CD4-positive, alpha-beta T cell treated with Interleukin-4 for 1 hour (primary cell): ENCODE measurements around the gene CNTF.
"Not testable (repeated sequence)": the region's sequence is repeated elsewhere in the genome, so short reads cannot be mapped to it uniquely, and the experiment has no call there.

ENCODE experiments used
- DNase-seq, 2 donors: peaks; one replicate each; pipeline ENCODE4 v3.0.0-alpha.2; 2020 to 2022

Gene CNTF, protein sequence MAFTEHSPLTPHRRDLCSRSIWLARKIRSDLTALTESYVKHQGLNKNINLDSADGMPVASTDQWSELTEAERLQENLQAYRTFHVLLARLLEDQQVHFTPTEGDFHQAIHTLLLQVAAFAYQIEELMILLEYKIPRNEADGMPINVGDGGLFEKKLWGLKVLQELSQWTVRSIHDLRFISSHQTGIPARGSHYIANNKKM

GRCh38 chr11:58622344-58622743 is at the start of gene CNTF:
CNTF (plus strand) TSS chr11:58622665; CDS start chr11:58622753, 88 bp downstream.
- no peak for DNase-seq

- DNase-seq = not testable (repeated sequence)
Observed at GRCh38 chr11:58572906-58573305, 49.6 kb upstream of the CNTF start.

- peak; percentile 62 to 69 for DNase-seq
Observed at GRCh38 chr11:58573451-58574104, 48.9 kb upstream of the CNTF start.

- no peak for DNase-seq
Observed at GRCh38 chr11:58574881-58575280, 47.6 kb upstream of the CNTF start.

DNA sequence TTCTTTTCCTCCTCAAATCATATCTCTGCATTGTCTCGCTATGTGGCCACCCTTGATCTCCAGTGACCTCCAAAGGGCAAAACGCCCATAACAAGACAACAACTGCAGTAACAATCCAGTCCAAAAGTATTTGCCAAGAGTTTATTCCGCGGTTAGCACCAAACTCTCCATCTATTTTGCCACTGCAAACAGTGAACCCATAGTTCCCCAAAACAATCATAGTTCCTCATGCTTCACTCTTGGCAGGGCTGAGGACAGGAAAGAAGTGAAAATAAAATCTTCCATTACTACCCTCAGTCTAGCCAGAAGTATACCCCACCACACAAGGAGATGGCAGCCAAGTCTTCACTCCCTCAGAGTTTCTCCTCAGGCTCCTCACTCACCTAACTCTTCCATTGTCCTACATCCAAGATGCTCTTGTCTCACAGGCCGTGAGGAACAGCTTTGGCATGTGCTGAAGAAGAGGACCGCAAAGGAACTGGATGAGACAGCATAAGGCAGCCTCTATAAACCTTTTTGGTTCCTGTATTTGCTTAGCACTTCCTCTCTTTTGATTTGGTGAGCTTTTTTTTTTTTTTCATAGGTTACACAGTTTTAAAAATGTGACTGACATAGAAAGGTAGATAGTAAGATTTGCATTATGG is 47.0 kb upstream of the CNTF start, which contains the start of gene LPXN:
LPXN (minus strand) TSS at position 480 of the 644 bp plus-strand sequence; CDS start at position 396, 84 bp downstream.
- peak; percentile 73 to 79 for DNase-seq

GRCh38 chr11:58576887-58577471 is 45.5 kb upstream of the CNTF start:
- peak in 1 of 2 donors; percentile 50 for DNase-seq

DNA sequence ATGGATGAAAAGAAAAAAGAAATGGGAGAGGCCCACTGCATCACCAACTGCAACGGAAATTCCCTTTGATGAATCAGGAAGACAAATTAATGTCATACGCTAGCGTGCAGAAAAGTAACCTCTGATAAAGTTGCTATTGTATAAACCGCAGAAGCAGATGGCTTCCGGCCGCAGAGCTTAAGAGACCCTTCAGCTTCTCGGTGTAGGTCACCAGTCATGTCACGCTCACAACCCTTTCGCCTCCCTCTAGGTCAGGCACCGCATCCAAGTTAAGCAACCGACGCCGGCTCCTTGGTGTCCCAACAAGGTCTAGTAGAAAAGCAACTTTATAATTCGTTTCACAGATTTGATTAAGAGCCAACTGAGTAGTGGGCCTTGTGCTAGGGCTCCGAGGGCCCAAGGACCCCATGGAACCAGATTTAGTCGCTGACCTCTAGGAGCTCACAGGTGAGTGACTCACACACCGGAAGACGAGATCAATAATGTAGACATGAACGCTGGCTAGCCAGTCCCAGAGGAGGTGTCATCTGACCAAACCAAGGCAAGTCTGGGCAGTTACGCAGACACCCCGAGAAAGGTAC is 44.8 kb upstream of the CNTF start:
- peak; percentile 89 to 90 for DNase-seq

DNA sequence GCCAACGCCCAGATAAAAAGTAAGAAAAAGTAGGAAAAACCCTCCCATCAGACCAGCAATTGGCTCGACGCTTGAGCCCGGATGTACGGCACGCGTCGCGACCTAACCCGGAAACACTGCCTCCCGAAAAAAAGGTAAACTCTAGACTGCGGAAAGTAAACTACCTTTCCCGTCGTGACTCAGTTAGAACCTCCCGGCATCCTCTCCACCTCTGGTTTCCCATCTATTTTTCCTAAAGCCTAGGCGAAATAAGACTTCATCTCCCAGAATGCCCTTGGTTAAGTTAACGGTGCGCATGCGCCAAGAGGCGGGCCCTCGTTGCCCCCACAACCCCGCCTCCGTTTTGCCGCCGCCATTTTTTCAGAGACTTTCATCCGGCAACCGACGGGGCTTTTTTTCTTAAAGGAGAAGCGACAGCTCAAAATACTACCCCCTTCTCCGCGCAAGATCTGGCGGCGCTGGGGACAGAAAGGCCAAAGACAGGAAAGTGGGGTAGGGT is 44.3 kb upstream of the CNTF start:
- DNase-seq = peak; percentile 95 to 97

- DNase-seq = peak; percentile 98
Observed at GRCh38 chr11:58578635-58579191, 43.8 kb upstream of the CNTF start, which contains the start of gene ZFP91. ZFP91 (plus strand) TSS chr11:58579063; CDS start chr11:58579282, 219 bp downstream.

- peak; percentile 93 for DNase-seq
Observed at GRCh38 chr11:58579192-58580129, 43.0 kb upstream of the CNTF start.

- no peak for DNase-seq
Observed at GRCh38 chr11:58580311-58580710, 42.2 kb upstream of the CNTF start.

DNA sequence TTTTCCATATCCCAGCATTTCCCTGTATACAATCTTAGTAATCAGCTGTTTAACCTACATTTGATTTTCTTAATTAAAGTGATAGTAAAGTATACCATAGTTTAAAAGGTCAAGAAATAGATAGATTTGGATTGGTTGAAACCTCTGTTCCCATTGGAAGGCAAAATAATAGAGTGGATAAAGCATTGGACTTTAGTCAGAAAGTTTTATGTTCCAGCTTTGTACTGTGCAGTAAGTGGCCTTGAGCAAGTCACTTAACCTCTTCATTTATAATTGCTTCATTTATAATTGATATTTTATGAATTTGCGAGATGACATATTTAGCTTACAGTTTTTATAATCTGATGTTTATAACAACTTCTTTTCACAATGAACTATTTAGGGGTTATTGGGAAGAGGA is 40.0 kb upstream of the CNTF start:
- no peak for DNase-seq

DNA sequence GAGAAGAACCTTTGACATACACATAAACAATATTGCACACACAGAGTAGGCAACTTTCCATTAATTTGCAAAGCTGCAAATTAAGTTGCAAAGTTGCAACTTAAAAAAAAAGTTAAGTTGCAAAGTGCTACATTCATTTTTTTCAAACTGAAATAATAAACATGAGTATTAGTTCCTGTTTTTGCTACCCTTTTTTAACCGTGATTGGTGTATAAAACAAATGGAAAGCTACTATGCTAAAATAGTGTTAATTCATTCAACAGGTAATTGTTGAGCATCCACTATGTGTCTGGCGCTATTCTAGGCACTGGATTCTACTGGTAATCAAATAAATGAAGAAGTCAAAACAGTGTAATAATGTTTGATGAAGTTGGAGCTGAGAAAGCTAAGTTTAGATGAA is 35.5 kb upstream of the CNTF start:
- DNase-seq = no peak

DNA sequence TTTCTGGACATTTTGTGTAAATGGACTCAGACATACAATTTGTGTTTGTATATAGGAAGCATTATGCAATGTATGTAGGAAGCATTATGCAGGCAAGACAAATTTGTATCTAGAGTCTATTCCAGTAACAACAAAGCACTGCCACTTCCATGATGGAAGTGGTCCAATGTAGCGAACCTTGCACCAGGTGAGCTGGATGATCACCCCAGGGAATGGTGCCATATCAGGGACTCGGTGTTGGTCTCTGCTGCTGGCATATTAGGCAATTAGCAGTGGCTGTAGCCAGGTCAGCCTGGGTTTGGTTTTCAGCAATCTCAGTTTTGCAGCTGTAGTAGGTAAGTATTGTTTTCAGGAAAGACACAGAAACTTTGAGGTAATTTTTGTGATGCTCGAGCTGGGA is 30.8 kb upstream of the CNTF start:
- DNase-seq = no peak

DNA sequence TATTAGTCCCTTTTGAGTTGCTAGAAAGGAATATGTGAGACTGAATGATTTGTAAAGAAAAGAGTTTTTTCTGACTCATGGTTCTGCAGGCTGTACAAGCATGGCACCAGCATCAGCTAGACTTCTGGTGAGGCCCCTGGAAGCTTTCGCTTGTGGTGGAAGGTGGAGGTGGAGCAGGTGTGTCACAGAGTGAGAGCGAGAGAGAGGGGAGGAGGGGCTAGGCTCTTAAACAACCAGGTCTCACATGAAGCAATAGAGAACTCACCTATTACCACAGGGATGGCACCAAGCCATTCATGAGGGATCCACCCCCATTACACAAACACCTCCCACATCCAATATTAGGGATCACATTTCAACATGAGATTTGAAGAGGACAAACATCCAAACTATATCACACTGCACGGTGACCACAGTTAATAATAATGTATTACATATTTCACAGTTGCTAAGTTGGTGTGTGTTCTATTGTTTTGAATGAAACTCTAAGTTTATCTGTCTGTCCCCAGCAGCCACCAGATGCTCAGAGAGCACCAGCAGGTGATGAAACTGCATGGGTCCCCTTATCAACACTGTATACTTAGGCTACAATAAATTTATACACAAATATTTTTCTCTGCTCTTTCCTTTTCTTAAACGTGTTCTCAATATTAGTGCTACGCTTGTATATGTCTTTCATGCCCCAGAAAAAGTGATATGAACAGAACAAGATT is 29.5 kb upstream of the CNTF start:
- DNase-seq = no peak

- DNase-seq = no peak
Observed at GRCh38 chr11:58594826-58595225, 27.6 kb upstream of the CNTF start.

DNA sequence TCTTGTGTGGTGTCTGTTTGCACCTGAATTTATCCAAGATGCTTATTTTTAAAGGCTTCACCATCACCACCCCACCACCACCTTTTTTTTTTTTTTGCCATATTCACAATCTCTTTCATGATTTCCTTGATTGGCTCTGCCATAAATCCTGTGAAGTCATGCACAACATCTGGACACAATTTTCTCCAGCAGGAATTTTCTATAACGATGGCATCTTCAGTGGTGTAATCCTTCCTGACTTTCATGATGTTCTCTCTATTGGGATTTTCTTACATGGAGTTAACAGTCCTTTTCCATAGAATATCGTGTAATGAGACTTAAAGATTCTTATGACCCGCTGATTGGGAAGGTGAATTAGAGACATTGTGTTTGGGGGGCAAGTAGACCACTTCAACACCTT is 25.8 kb upstream of the CNTF start:
- DNase-seq = no peak

DNA sequence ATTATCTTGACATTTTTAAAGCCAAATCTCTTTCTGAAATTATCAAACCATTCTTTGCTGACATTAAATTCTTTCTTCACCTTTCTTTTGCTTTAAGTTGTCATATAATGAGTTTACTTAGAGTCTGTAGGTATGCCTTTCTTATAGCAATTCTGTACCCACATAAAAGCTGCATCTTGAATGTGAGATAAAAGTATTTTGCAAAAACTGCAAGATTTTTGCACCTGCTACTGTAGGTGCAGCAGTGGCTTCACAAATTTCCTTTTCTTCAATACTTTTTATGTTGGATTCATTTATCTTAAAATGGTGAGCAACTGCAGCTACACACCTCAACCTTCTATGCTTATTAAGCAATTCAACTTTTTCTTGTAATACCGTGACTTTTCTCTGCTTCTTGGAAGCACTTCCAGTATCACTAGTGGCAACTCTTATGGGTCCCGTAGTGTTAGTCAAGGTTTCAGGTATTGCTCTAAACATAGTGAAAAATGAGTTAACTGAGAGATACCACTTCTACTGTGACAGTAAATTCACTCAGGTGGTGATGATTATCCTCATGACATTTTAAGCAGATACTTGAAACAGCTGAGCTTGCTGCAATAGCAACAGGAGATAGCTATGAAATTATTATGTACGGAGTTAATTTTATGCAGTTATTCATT is 24.9 kb upstream of the CNTF start:
- DNase-seq = no peak

DNA sequence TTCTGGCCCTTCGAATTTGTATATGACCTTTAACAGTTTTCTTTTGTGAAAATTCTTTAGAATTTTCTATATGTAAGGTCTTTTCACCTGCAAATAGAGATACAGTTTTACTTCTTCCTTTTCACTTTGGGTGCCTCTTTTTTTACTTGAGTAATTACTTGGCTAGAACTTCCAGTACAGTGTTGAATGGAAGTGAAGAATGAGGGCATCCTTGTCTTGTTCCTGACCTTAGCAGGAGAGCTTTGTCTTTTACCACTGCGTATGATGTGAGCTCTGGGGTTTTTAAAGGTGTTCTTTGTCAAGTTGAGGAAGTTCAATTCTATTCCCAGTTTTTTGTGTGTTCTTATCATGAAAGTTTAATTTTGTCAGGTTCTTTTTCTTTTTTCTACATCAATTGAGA is 22.0 kb upstream of the CNTF start:
- no peak for DNase-seq
